Measurements from ENCODE around the gene FOXF1. TPM values are rescaled to one million over a fixed set of nuclear protein-coding genes. Genes with fewer than 3 reads are reported as not detected.

Gene FOXF1
- total RNA-seq, 1 donor from 2014 or later = not detected

DNA sequence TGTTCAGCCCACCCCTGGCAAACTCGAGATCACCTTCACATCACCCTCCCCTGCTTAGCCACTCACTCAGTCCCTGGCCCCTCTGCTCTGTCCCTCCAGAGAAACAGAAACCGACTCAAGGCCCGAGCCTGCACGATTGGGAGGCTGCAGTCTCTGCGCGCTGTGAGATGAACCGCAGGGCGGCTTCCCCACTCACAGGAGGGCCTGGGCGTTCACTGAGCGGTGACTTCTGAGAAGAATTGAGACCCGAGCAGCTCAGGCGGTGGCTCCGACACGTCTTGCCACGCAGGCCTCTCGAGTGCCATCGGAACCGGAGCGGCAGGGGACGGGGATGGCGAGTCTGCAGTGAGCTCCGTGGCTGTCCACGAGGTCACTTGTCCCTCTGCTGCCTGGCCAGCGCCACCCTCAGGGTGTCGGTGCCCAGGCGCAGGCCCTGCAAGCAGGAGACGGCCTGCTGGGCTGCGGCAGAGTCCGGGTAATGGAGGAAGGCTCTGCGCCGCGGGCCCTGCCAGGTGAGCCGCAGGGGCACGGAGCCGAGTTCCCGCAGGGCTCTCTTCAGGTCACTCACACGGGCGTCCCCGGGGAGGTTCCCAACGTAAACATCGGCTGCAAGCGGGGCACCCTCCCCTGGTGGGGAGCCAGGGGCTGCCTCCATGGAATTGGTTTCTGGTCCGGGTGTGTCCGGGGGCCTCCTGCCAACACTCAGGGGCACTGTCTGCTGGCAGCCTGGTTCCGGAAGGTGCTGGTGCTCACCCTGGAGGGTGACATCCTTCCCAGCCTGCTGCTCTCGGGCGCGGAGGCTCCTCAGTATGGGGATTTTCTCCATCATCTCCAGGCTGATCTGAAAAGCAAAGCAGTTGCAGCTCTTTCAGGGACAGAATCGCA lies 21.6 kb downstream of the FOXF1 start:
- intact Hi-C loops (cut with micrococcal nuclease) = no loop called here

DNA sequence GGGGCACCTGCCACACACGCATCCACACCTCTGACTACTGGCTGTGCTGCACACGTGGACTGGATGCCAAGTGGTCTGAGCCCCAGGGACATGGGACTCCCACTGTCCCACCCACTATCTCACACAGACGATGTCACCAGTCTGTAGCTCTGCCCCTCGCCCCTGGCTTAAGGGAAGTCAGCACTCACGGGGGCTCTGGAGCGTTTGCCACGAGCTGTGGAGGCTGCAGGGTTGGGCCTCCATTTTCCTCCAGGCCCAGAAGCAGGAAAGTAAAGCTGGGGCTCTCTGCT lies 22.1 kb downstream of the FOXF1 start:
- intact Hi-C loops (cut with micrococcal nuclease) = no loop called here

DNA sequence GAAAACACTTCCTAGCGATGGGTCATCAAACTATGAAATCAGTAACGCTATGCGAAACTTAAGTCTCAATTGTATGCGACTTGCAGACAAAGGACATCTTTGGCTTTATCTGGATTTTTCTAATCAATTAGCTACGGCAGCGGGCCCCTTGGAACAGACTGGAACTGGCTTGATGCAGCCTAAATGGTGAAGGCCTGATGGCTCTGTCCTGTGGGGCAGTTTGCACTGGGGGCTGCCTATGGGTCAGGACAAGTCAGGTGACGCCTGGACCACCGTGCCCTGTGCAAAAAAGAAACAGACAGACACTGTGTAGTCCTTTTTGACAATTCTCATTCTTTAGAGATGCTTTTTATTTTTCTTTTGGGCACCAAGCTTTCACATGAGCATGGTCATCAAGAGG lies 22.7 kb downstream of the FOXF1 start:
- intact Hi-C loops (cut with micrococcal nuclease) = no loop called here

DNA sequence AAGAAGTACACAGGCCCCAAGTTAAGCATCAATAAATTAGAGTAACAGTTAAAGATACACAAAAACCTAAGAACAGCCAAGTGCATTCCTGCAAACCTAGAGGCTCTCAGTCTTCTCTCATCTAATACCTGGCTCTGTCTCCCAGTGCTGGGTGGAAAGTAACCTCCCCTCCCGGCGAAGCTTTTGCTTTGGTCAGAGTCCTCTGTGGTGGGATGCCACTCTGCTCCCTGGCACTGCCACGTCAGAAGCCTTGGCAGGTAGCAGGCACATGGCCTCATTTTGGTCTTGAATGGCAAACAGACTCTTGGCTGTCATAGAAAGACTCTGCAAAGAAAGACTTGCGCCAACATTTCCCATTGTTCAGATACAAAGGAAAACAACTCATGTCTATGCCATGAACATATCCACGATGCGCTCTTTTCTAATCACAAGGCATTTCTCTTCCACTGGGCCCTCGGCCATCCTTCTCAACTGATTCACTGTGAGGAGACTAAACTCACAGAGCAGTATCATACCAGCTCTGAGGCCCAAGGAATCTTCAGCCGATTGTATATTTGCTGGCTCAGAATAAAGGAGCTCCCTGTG lies 23.5 kb downstream of the FOXF1 start:
- intact Hi-C loops (cut with micrococcal nuclease) = no loop called here

DNA sequence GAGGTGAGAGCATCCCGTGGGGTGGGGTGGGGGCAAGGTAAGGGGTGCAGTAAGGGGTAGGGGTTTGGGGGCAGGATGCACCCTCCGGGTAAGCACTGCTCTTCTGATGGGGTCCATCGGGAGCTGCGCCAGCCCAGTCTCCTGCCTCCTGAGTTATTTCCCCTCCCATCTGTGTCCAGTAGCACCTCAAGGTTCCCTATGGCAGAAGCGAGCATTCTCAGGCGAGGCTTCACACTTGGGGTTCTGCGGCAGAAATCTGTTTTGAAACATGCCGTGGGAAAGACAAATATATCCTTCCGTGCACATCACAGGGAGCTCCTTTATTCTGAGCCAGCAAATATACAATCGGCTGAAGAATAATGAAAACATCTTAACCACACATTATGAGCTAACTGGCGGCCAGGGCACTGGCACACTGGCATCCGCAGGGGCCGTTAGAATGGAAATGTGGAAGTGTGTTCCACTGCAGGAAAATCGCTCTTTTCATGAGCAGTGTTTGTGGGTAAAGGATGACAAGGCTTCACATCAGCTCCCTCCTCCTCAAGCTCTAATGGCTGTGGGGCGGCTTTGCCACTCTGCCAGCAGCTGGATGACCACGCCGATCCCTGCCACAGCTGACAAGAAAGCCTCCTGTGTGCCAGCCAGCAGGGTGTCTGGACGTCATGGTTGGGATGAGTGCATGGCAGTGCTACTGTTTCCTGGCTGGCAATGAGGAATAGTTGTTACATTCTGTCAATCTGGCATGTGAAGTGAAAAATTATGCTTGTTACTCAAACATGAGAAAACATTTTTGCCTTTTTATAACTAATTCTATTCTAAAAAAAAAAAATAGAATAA lies 24.7 kb downstream of the FOXF1 start:
- intact Hi-C loops (cut with micrococcal nuclease) = no loop called here

DNA sequence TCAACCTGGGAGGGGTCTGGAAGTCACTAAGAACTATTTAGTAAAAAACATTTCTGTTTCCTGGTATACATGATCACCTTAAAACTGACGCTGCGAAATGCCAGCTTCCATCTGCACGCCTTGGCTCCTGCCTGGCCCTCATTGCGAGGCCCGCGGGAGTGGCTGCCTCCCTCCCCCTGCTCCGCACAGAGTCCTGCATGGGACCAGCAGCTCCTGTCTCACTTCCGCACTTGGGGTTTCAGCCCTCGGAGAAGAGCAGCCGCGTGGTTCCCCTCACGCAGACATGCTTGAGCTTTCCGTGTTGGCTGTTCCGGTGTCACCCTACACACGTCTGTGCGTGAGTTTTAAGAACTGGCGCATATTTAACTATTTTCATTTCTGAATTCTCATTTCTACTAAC lies 26.3 kb downstream of the FOXF1 start:
- intact Hi-C loops (cut with micrococcal nuclease) = no loop called here

DNA sequence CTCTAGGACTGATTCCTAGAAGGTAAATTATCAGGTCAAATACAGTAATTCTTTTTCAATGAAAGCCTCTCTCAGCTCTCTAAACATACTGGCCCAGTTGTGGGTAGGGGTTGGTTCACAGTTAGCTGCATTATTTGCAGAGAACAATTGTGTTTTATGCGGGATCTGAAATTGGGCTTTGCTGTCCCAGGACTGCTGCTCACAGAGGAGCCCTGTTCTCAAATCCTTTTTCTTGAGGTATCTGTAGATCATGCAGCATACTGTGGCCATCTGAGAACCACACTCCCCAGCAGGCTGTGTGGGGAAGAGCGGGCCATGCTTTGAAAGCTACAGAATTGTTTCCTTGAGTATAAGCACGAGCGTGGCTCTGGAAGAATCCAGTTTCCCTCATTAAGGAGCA lies 27.2 kb downstream of the FOXF1 start:
- intact Hi-C loops (cut with micrococcal nuclease) = no loop called here

DNA sequence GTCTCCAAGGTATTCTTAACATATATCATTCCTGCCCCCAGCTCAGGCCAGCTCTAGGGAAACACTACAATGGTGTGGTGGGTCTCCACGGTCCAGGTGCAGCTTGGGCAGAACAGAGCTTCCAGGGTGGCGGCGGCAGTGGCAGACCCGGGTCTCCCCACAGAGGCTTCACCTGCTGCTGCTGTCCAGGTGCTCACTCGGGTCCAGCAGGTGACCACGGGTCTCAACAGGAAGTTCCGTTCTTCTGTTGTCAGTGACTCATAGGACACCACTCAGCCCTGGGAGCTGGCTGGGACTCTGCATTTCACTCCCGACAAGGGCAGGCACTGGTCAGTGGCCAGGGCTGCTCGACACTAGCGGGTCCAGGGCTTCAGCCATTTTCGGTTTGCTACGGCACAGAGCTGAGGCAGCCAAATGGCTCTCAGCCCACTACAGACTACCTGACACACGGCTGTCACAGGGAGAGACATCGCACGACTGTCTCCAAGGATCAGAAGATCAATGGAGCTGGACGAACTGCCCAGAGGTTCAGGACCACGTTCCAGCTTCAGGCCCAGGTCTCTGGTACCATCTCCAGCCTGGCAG lies 28.0 kb downstream of the FOXF1 start:
- intact Hi-C loops (cut with micrococcal nuclease) = no loop called here

DNA sequence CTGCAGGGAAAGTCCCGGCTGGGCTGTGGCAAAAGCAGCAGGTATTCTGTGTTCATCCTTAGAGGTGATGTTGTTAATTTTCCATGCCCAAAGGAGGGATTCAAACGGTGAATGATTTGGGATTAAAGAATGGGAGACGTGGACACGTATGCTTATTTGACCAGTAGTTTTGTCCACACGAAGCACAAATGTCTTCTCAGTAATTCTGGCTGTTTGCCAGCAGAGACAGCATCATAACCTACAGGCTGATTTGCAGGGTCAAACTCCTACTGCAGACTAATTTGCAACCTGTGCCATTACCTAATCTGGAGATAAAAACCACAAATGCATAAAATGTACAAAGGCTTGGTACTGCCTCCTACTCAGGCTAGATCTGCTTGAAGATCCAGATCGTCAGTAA lies 30.6 kb downstream of the FOXF1 start:
- intact Hi-C loops (cut with micrococcal nuclease) = no loop called here

DNA sequence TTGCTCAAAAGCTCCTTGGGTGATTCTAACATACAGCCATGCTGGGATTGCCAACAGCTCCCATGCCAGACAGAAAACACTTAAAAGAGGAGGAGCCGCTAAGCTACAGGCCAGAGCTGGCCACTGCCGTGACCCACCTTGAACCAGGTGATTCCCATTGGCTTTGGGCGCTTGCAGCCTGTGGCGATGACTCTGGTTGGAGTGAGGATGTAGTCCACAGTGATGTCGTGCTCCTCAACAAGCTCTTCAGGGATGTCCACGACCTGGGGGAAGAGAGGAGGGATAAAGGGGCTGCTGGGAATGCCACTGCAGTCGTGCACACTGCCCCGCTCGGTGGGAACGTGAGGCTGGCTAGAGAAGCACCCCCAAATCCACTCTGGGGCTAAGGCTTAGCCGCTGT lies 31.2 kb downstream of the FOXF1 start:
- intact Hi-C loops (cut with micrococcal nuclease) = no loop called here

DNA sequence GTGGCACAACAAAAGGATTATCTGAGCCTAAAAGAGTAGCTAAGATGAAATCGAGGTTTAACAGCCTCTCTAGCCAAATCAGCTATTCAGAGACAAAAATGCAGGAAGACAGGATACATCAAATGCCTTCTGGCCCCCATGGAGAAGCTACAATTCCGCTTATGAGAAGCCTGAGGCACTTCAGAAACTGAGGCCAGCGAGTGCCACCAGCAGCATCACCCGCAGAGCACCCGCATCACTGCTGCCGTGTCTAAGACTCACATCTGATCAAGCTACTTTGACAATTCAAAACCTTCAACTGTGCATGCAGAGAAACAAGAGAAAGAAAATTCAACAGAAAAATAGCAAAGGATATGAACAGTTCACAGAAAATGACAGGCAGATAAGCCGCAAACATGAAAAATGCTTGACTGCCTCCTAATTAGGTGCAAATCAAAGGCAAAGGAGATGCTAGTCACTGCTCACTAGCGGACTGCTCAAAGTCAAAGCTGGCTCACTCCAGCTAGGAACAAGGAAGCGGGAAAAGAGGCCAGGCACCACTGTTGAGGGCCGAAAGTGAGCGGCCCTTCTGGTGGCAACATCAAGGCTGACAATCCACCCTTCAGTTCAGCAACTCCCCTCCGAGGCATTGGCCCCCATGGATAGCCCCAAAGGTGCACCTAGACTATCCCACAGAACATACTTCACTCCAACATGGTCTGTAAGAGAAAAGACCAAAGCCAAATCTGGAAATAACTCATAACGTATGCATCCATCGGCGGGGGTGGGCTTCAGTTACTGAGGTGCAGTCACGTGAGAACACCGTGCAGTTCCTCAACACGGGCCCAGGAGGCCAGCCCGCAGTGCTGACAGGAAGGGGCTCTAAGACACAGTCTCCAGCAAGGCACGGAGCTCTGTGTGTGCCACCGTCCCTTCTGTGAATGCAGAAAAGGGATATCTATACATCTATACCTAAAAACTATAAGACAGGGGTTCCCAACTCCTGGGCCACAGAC lies 32.7 kb downstream of the FOXF1 start:
- intact Hi-C loops (cut with micrococcal nuclease) = no loop called here

DNA sequence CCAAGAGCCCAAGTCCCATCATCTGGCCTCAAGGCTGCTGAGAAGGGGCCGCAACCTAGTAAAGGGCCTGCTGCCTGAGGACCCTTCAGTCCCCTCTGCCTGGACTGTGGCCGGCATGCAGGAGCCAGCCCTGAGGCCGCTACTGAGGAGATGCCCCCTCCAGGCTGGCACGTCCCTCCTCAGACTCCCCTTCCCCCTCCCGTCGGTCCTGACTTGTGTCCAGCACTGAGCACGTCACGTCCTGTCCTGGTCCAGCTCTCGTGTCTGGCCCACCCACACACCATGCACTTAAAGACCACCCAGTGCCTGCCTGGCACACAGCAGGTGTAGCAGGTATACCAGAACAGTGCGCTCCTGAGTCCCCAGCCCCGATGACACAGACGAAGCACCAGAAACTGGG lies 35.2 kb downstream of the FOXF1 start:
- intact Hi-C loops (cut with micrococcal nuclease) = no loop called here

DNA sequence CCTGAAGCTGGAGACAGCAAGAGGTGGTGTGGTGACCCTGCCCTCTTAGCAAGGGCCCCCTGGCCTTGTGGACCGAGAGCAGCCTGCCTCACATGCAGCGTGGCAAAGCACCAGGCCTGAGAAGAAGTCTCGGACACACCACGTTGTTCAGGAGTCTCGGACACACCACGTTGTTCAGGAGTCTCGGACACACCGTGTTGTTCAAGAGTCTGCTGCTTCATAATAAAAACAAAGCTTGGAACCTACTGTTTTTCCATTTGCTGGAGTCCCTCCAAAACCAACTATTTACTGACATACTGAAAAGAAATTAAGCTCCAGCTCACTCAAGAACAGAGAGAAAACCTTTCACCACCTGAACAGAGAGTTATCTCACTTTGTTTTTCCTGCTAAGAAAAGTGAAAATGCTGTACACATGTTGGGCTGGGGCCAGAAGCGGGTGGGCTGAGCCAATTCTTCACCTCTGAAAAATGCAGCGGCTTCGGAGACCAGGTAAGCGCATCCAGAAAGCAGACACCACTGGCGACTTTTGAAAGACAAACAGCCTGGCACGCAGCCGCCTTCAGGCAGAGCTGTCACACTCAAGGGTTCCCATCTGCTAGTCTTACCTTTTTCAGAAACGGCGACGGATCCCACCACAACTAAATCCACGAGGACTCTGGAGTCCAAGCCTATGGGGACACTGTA lies 35.8 kb downstream of the FOXF1 start:
- intact Hi-C loops (cut with micrococcal nuclease) = no loop called here

DNA sequence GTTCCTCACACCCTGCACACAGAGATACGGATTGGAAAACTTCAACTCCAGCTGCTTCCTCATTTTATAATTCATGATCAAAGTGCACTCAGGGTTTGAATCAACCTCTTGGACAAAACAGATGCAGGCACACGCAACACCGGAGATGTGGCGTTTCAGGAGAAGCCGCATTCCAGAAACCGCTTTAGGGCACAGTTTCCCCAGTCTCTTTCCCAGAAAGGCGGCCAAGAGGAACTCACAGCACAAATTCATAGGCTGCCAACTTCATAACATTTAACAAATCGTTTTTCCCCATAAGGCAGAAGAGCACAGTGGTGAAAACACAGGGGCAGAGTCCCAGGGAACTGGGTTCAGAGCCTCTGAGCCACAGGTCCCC lies 36.3 kb downstream of the FOXF1 start:
- intact Hi-C loops (cut with micrococcal nuclease) = no loop called here

DNA sequence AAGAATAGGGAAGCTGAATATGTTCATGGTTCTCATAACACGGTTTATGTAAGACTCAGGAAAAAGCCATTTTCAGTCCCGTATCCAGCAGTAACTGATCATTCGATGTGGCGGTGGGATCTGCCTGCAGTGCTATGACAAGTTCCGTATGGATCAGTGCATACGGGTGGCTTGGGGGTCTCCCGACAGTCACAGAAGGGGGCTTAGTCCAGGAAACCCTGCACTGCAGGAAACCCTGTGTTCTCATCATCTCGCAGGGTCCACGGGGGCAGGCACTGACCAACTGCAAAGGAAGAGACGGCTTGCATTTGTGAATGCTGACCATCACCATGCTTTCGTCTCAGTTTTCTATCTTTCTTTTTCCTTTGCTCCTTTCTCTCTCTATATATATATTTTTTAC lies 37.0 kb downstream of the FOXF1 start:
- intact Hi-C loops (cut with micrococcal nuclease) = no loop called here

DNA sequence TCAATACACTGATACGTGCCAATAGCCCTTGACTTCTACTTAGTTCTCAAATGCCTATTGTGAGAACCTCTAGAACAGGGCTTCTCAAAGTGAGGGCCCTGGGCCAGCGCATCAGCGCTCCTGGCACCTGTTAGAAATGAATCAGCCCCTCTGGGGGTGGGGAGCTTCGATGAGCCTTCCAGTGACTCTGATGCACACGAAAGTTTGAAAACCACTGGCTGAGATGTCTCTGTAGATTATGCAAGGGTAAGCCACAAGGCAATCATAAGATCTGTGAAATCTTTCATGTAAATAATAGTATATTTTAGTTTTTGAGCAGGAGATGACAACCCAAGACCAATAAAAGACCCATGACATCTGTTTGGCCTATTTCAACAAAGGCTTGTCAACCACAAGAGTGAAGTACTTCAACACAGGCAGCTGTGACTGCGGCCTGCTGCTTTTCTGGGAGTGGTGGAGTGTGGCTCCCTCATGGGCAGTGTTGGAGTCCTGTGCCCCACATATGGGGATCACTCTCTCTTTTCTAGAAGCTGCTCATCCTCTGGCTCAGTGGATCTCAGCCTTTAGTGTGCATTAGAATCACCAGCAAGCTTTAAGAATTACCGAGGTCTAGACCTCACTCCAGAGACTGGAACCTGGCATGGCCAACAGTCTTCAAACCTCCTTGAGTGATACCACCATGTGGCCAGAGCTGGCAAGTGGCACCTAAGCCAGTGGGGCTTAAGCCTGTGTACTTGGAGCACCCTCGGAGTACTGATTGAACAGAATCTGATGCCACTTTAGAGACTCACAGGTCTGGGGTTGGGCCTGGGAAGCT lies 39.0 kb downstream of the FOXF1 start:
- intact Hi-C loops (cut with micrococcal nuclease) = no loop called here

DNA sequence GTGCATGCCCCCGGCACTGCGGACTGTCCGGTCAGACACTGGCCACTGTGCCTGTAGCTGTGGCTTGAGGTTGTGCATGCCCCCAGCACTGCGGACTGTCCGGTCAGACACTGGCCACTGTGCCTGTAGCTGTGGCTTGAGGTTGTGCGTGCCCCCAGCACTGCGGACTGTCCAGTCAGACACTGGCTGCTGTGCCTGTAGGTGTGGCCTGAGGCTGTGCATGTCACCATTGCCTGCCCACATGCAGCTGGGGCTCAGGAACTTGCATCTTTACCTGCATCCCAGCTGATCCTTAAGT lies 39.5 kb downstream of the FOXF1 start:
- intact Hi-C loops (cut with micrococcal nuclease) = loop anchor here (10.0 kb wide), 2 partner anchors 755 to 835 kb away; partner anchors contain the start of genes COX4I1, EMC8 and FBXO31

DNA sequence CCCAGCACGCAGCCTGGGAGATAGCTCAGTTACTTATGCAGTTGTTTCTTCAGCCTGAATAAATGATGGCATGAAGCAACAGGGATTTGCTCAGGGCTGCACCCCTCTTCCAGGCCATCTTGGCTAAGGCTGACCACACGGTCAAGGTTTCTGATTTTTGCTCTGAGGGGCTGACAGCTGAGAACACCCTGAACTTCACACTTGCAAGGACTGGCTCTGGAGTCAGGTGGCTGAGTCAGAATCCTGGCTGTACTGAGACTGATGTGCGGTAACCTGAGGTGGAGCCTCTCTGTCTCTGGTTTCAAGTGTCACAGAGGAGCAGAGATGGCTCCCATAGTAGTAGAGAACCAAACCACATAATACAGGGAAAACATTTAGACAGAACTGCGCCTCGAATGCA lies 40.0 kb downstream of the FOXF1 start:
- intact Hi-C loops (cut with micrococcal nuclease) = loop anchor here (10.0 kb wide), 2 partner anchors 755 to 835 kb away; partner anchors contain the start of genes COX4I1, EMC8 and FBXO31

DNA sequence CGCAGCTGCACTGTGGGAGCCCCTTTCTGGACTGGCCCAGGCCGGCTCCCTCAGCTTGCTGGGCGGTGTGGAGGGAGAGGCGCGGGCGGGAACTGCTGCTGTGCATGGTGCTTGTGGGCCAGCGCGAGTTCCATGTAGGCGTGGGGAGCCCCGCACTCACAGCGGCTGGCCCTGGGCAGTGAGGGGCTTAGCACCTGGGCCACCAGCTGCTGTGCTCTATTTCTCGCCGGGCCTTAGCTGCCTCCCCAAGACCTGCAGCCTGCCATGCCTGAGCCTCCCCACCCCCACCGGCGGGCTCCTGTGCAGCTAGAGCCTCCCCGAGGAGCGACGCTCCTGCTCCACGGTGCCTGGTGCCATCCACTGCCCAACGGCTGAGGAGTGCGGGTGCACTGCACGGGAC lies 43.0 kb downstream of the FOXF1 start:
- intact Hi-C loops (cut with micrococcal nuclease) = loop anchor here (10.0 kb wide), 2 partner anchors 759 to 831 kb away; partner anchors contain the start of genes COX4I1, EMC8 and FBXO31

Data from T-helper 2 cell treated with Interferon-gamma antibody and Interleukin-4, amounts not matched to agents 100 ng/mL and 5 ng/mL, for 36 hours (primary cell).